Renal cortex interstitium (tissue), 11 donors: ENCODE data around the gene NEUROG2. TPM values are rescaled to one million over a fixed set of nuclear protein-coding genes. Genes with fewer than 3 reads are reported as not detected.
"Not testable (repeated sequence)": the region's sequence is repeated elsewhere in the genome, so short reads cannot be mapped to it uniquely, and the experiment has no call there.

ENCODE experiments used
- DNase-seq, 11 donors: peaks; one replicate each; pipeline ENCODE4 v3.0.0-alpha.2; 2013; ENCODE audit warnings: low read depth in 9 of 11, low spot score in 4 of 11; ENCODE audit errors: extremely low read depth in 1 of 11
- polyA plus RNA-seq, 3 donors: library from polyadenylated mRNA; unstranded; fragments of 120-200 nt; gene quantifications; one replicate each; pipeline ENCODE4 v1.2.1, GENCODE V29; 2013; ENCODE audit not compliant: insufficient read length in 3 of 3

NEUROG2 gene
- polyA plus RNA-seq, 3 donors: not detected

- peak in 1 of 11 donors; percentile 22 for DNase-seq
Measured at GRCh38 chr4:112523008-112523721, 7.2 kb upstream of the NEUROG2 start.

GRCh38 chr4:112522431-112522830 is 6.5 kb upstream of the NEUROG2 start:
- not testable (repeated sequence) for DNase-seq

GRCh38 chr4:112521123-112522023 is 5.4 kb upstream of the NEUROG2 start:
- peak in 1 of 11 donors; percentile 13 for DNase-seq

DNA sequence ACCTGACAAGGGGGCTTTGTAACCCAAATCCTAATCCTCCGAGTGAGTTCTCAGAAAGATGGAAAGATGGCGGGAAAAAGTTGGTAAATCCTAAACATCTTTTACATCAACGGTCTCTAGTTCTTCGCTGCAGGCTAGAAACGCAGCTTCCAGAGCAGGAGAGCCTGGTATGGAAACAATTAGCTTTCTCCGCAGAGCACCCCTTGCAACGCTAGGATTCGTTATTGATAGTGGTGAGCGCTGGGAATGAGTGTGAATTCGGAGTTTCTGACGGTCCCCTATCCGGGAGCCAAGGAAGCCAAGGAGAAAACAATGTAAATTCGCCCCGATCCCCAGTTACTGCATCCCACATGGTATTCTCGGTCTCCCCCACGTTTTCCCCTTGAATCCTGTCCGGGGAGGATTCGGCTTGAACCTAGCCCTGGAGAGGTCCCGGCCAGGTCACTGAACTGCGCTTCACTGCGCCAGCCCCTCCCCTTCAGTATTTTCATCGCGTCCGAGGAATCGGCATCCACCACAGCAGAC is 4.7 kb upstream of the NEUROG2 start:
- DNase-seq: peak in 1 of 11 donors; percentile 7

DNA sequence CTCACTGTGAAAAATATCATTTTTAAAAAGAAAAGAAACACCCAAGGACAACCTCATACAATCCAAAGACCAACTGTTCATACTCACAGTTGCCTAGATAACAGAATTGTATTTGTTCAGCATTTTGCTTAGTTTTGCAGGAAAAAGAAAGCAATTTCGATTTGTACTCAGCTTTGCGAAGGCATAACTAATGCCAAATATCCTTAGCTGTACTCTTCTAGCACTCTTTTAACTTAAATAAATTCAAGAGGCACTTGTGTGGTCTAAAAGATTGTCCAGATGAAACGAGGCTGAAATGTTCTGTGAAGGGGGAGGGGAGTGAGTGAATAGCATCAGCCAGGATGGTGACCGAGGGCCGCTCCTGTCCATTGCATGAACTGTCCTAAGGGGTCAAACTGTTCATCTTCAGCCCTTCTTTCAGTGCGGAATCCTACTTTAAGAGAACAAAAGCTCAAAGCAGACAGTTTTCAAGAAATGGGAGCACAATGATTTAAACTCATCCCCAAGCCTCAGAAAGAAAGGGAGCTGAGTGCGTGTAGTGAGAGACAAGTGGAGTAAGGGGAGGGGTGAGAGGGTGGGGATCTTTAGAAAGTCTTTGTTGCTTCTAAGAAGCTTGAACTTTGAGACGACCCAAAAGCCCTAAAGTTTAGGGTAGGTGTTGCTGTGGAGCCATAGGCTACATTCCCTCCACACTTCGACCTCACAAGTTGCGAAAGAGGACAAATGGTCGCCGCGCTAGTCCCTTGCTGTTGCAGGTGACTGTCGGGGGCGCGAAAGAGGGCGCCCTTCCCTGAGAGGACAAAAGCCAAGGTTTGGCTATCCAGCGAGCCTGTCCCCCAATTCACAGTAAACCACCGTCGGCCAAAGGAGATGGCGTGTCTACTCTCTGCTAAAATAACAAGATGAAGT is 4.0 kb upstream of the NEUROG2 start:
- peak in 1 of 11 donors; percentile 12 for DNase-seq

DNA sequence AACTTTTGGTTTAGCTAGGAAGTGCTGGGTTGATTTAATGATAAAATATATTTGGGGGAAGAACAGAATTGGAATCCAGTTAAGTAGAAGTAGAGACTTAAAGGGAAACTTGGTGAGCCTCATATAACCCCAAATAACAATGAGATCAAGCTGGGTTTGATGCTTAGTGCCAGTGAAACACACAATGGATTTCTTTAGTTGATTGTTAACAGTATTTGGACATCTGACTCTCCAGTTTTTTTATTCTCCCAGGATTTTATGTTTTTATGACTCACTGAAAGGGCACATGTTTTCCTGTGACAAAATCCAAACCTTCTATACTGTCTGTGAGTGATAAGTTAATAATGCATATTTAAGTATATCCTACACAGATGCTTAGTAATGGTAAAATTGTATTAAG is 2.7 kb upstream of the NEUROG2 start:
- no peak for DNase-seq

DNA sequence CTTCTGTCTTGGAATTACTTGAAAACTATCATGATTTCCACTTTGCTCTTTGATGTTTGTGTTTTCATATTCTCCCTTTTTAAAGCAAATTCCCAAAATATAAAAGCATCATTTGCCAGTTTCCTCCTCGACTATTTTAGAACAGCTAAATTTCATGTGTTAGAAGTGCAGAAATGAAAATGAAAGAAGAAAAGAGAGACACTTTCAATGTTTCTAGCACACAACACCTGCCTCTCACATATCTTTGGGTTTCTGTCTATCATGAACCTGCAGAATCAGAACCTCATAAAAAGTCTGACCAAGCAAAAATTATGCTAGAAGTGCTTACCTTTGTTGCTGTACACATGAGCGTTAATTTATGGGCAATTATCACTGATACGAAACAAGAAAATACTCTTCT is 1.9 kb upstream of the NEUROG2 start:
- DNase-seq: no peak

- DNase-seq: peak in 1 of 11 donors; percentile 15
Measured at GRCh38 chr4:112517067-112517634, 1.2 kb upstream of the NEUROG2 start.

DNA sequence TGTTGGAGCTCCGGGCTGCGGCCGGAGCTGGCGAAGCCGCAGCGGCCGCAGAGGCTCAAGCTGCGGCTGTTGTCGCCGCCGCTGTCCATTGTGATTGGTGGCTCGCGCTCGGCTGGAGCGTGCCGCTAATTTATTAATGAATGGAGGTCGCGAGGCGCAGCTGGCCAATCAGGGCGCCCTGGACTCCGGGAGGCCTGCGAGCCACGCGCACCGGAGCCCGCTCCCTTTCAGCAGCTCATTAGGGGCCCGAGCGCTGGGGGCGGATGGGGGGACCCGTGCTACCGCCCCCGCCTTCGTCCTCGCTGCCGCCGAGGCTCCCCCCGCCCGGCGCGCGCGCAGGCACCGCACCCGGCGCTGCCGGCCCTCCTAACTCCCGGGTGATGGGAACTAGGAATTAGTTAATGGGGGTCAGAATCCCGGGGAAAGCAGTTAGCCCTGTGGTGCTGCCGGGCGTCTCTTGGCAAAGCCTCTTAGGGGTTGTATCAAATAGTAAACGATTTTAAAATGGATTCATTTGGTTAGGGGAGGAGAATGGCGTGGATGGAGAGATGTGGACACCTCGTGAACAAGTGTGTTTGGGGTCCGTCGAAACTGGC is 589 bp upstream of the NEUROG2 start:
- DNase-seq: peak in 1 of 11 donors; percentile 24

DNA sequence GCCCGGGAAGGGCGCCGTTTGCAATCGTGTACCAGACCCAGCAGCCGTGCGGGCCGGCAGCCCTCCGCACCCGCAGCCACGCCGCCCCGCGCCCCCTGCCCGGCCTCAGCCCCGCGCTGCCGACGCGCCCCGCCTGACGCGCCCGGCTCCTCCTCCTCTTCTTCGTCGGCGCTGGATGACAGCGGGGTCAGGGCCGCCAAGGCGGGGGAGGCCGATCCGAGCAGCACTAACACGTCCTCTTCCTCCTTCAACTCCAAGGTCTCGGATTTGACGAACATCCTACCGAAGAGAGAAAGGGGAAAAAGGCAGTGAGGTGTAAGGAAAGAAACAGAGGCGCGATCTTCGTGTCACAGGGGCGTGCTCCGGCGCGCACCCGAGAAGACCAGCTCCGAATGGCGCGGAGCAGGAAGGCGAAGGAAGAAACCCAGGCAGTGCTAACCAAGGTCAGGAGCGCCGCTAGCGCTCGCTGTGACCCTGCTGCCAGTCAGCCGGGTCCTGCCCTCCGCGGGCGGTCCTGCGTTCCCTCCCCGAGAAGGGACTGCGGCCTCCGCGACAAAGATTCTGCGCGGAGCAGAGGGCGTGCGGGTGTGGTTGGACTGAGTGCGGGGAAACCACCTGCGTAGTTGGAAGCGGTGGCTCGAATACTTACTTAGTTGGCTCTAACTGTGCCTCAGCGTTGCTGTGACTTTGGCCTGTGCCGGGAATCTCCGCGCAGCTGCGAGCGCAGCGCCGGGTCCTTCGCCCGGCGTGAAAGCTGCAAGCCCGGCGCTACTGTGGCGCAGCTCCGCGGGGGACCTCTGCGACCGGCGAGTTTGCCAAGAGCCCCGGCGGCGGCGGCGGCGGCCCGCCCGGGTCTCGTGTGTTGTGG is 548 bp downstream of the NEUROG2 start:
- DNase-seq: peak in 1 of 11 donors; percentile 28

DNA sequence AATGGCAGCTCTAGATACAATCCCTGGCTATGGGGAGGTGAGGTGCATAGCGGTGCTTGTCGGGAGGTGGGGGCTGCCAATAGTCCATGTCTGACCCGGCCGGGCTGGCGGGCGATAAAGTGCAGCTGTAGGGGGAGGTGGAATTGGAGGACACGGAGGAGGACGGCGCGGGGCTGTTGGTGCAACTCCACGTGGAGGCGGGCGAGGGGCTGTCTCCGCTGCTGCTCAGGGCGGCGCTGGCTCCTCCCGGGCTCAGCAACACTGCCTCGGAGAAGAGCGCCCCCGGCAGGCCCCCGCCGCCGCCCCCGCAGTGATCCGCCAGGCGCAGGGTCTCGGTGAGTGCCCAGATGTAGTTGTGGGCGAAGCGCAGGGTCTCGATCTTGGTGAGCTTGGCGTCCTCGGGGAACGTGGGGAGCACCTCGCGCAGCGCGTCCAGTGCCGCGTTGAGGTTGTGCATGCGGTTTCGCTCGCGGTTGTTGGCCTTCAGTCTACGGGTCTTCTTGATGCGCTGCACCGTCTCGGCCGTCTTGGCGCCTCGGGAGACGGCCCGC is 1.3 kb downstream of the NEUROG2 start:
- DNase-seq: no peak

- DNase-seq: peak in 1 of 11 donors; percentile 9
Measured at GRCh38 chr4:112513971-112514646, 1.9 kb downstream of the NEUROG2 start.

GRCh38 chr4:112511803-112512118 is 4.2 kb downstream of the NEUROG2 start:
- no peak for DNase-seq

GRCh38 chr4:112511093-112511802 is 4.7 kb downstream of the NEUROG2 start:
- DNase-seq: peak in 1 of 11 donors; percentile 12

DNA sequence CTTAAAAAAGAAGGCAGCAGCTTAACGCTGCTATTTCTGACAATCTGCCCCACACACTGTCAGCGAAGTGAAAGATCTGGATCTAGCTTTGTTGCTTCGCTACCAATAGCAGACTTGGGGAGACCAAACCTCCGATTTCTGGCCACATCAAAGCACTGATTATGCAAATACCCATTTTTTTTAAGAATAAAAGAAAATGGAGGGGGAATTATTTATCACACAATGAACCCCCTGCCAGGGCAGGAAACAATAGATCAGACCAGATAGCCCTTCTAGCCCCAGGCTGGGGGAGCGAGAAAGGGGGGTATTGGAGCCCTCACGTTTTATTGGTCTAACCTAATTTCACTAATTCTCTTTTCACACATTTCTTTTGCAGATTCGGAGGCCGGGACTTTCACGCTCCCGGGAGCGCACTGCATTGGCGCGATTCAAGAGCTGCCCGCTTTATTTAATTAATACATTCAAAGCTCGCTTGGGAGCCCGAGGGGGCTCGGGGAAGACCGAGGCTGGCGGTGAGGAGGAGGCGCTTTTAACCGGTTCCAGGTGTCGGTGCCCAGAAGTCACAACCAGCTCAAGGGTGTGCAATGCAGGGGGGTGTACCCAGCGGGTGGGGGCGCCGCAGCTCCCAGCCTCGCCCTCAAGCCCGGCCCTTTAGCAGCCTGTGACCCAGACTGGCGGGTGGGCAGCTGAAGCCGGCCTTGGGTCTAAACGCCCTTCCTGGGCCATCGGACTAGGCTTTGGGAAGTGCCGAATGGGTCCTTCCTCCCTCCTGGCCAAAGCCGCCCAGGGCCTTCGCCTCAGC is 5.5 kb downstream of the NEUROG2 start:
- DNase-seq: peak in 1 of 11 donors; percentile 5
